Stimulated activated CD8-positive, alpha-beta memory T cell treated with anti-CD3 and anti-CD28 coated beads, Interleukin-15, amount 100 ng/mL, for 24 hours (primary cell): ENCODE results near the gene ETV3.

Source experiments
- DNase-seq: peaks from one replicate; pipeline ENCODE4 v3.0.0-alpha.2; 2020; ENCODE audit warnings: low read depth

ETV3 gene

GRCh38 chr1:157137408-157138219 lies 581 bp downstream of the ETV3 start:
- no peak for DNase-seq

- no peak for DNase-seq
These were observed 1.2 kb downstream of the ETV3 start for GRCh38 chr1:157137046-157137407.

GRCh38 chr1:157136133-157136532 lies 2.1 kb downstream of the ETV3 start:
- DNase-seq, result no peak

GRCh38 chr1:157135646-157136045 lies 2.5 kb downstream of the ETV3 start:
- no peak for DNase-seq

- no peak for DNase-seq
These were observed 3.1 kb downstream of the ETV3 start for GRCh38 chr1:157135070-157135469.

GRCh38 chr1:157134442-157134841 lies 3.8 kb downstream of the ETV3 start:
- DNase-seq, result no peak

GRCh38 chr1:157133426-157133825 lies 4.8 kb downstream of the ETV3 start:
- DNase-seq, result no peak

- DNase-seq, result no peak
These were observed 5.5 kb downstream of the ETV3 start for GRCh38 chr1:157132616-157133167.

GRCh38 chr1:157132111-157132510 lies 6.1 kb downstream of the ETV3 start:
- no peak for DNase-seq

- no peak for DNase-seq
These were observed 6.9 kb downstream of the ETV3 start for GRCh38 chr1:157131281-157131680.

GRCh38 chr1:157124855-157125254 lies 13.3 kb downstream of the ETV3 start:
- DNase-seq, result no peak

- DNase-seq, result no peak
These were observed 18.7 kb downstream of the ETV3 start for GRCh38 chr1:157119448-157119847.

- DNase-seq, result no peak
These were observed 19.2 kb downstream of the ETV3 start for GRCh38 chr1:157119008-157119407.

GRCh38 chr1:157117527-157118057 lies 20.6 kb downstream of the ETV3 start:
- DNase-seq, result no peak

GRCh38 chr1:157116737-157117103 lies 21.5 kb downstream of the ETV3 start:
- DNase-seq, result no peak

GRCh38 chr1:157115851-157116736 lies 22.1 kb downstream of the ETV3 start:
- no peak for DNase-seq

- no peak for DNase-seq
These were observed 22.8 kb downstream of the ETV3 start for GRCh38 chr1:157115429-157115838.

- no peak for DNase-seq
These were observed 23.7 kb downstream of the ETV3 start for GRCh38 chr1:157114183-157115121.

- no peak for DNase-seq
These were observed 24.6 kb downstream of the ETV3 start for GRCh38 chr1:157113631-157114030.

- DNase-seq, result no peak
These were observed 25.1 kb downstream of the ETV3 start for GRCh38 chr1:157113106-157113505.

- no peak for DNase-seq
These were observed 25.9 kb downstream of the ETV3 start for GRCh38 chr1:157112186-157112867.
